Effector CD4-positive, alpha-beta T cell (primary cell): ENCODE measurements around the gene SAP30BP.

Source experiments
- DNase-seq: peaks from one replicate; pipeline ENCODE4 v3.0.0-alpha.2; 2020

SAP30BP gene

DNA sequence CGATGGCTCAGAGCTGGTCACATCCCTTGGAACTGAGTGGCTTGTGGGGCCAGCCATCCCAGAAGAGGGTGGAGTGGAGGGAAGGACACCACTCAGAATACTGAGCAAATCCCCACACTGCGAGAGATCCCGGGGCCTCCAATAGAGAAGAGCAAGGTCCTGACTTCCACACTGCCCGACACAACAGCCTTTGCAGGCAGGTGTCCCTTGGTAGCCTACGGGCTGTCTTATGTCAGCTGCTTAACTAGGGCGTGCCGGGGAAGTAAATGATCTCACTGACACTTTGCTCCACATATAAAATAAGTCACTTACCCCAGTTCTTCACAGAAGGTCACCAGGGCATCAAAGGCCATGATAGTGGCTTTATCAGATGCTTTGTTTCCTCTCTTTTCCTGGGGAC lies 16.3 kb upstream of the SAP30BP start:
- no peak for DNase-seq

DNA sequence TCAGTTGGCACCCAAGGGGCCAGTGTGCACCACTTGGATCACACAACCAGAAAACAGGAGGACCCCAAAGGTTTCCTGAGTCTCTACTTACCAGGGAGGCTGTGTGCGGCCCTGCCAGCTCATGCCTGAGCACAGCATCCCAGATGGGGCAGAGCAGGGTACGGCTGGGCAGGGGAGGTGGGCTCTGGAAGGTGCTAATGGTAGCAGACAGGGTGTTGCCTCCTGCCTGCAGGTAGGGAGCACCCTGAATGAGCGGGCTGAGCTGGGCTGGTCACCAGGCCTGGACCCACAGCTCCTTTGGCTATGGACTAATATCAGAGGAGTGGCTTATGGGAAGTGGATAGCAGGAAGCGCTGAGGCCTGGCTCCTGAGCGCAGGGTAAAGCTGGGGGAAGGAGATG lies 14.8 kb upstream of the SAP30BP start:
- no peak for DNase-seq

GRCh38 chr17:75652934-75653549 lies 14.1 kb upstream of the SAP30BP start:
- DNase-seq, result no peak

DNA sequence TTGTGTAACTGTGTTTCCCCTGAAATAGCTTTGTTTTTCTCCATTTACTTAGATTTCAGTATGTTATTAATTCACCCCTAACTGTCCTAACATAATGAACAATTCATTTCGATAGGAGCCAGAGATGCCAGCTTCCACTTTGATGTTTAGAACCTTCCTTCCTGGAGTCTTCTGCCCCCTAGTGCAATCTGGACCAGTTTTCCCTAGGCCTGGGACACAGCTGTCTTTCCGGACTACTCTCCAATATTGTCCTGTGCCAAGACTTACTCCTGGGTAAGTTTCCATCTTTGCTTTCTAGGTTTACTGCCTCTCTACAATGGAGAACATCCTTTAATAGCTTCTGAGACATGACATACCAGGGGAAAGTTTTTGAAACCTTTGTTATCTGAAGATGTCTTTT lies 13.0 kb upstream of the SAP30BP start:
- DNase-seq, result no peak

DNA sequence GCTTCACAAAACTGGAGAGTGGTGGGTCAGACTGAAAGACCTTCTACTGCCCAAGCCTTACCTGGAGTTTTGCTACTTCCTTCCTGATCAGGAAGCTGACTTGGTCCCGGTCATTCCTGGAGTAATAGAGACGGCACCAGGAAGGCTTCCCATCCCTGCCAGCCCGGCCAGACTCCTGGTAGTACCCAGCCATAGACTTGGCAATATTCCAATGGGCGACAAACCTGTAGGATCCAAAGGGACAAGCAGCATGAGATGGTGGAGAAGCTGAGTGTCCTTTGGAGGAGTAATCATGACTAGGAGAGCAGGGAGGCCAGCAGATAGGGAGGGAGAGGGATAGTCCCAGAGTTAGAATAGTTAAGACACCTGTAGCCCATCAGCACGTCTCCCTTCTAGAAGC lies 8.9 kb upstream of the SAP30BP start:
- DNase-seq, result no peak

GRCh38 chr17:75661531-75661930 lies 5.6 kb upstream of the SAP30BP start:
- DNase-seq, result no peak

GRCh38 chr17:75662511-75662910 lies 4.6 kb upstream of the SAP30BP start:
- DNase-seq, result no peak

GRCh38 chr17:75664099-75664549 lies 3.0 kb upstream of the SAP30BP start:
- no peak for DNase-seq

DNA sequence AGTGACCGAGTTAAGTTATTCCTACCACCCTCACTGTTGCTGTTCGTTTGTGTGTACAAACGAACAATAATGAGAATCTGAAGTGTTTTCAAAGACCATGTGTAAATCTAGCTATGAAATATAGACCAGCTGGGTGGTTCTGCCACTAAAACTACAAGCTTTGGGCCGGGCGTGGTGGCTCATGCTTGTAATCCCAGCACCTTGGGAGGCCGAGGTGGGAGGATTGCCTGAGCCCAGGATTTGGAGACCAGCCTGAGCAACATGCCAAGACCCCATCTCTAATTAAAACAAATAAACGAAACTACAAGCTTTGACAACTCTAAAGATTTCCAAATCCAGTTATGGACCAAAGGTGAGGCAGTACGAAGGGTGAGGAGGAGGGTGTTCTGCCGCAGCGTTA lies 1.2 kb upstream of the SAP30BP start:
- no peak for DNase-seq

DNA sequence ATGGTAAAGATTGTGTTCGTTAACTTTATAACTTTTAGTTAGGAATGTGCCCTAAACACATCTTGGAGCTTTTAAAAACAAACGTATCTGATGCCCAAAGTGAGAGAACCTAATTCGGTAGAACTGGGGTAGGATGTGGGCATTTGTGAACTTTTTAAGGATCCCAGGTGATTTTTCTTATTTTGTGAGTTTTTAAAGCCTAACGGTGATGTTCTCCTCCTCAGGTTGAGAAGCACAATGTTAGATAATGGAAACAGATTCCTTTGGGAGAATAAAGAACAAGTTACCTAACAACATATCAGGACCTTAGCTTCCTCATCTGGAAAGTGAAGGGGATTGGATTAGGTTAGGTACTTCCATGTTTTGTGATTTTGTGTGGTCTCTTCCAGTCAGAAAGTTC lies 687 bp downstream of the SAP30BP start:
- no peak for DNase-seq

DNA sequence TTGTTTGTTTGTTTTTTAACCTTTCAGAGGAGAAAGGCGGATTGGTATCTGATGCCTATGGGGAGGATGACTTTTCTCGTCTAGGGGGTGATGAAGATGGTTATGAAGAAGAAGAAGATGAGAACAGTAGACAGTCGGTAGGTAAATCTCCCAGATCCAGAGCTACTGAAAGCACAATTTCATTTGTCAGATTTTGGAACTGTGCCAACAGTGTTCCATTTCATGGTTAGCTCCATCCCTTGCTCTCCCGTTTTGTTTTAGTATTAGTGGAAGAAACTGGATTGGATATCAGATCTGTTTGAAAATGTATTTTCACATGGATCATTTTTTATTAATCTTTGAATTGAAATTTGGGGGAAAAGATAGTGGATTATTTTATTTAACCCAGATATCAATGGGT lies 1.4 kb downstream of the SAP30BP start:
- no peak for DNase-seq

- DNase-seq, result no peak
Observed at GRCh38 chr17:75670868-75671267, 3.7 kb downstream of the SAP30BP start.

DNA sequence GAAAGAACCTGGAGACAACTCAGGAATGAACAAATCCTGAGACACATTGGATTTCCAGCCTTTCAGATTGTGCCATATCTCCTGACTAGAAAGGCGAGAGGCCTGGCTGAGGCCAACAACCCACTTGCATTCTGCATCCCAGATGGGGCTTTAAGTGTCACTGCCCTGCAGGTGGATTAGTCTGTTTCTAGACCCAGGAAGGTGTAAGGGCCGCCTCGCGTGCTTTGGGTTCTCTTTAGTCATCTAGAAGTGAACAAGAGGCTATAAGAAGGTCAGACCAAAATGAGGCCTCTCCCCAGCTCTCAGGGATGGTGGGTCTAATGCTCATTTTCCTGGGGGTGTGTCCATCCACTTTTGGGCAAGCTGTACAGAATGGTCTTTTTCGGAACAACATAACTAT lies 4.9 kb downstream of the SAP30BP start:
- no peak for DNase-seq

DNA sequence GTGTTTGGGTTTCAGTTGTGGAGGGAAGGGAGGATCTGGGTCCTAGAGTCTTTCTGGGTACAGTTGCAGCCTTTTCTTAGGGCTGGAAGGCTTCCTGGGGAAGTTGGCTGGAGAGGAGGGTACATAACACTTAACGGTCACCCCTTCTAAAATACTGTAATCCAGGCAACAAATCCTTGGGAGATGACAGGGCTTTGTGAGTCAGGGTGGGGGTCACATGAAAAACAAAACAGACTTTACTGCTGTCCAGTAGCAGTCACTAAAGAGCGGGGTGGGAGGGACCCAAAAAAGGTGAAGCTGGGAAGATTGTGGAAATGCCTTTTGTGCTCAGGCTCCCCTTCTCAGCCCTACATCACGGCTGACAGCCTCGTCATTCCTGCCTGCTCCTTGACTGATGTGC lies 6.3 kb downstream of the SAP30BP start:
- DNase-seq, result no peak

DNA sequence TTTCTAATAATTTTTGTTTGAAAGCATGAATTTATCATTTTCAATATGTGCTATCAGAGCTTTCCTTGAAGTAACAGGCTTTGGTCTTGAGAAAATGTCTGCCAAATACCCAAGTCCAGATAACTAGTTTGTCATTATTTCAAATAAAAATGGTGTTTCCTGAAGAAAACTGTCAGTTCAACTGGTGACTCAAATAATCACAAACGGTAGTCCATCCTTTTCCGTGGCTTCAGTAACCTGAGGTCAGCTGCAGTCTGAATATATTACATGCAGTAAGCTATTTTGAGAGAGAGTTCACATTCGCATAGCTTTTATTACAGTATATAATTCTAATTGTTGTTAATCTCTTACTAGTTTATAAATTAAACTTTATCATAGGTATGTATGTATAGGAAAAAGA lies 9.3 kb downstream of the SAP30BP start:
- DNase-seq, result no peak

- DNase-seq, result no peak
Observed at GRCh38 chr17:75679706-75680211, 12.6 kb downstream of the SAP30BP start.

DNA sequence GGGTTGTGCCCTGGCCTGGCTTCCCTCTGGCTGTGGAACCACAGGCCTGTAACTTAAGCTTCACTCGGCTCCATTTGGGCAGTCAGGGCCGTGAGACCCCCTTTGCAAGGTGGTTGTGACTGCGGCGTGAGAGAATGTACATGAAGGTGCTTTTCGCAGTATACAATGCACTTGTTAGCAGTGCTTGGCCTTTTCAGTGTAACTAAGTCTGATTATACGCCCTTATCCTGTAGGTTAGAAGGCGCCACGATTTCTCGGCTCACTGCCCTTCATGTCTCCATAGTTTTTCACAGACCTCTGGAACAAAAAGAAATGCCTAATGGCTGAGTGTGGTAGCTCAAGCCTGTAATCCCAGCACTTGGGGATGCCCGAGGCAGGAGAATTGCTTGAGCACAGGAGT lies 13.3 kb downstream of the SAP30BP start:
- DNase-seq, result no peak

DNA sequence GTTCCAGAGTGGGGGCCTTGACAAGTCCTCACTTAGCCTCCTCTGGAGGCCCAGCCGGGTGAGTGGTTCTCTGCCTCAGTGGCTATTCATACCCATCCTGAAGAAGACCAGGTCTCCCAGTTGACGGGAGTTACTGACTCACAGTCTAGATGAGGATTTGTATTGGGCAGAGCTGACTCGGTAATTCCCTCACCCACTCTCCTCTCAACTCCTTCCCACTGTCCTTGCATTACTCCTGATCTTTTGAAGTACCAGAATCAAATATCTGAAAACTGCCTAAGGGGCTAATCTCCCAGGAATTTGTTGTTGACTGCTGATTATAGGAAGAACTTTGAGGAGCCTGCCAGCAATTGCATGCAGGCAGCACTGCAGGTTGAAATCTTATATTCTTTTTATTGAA lies 14.2 kb downstream of the SAP30BP start:
- DNase-seq, result no peak

GRCh38 chr17:75683583-75683982 lies 16.4 kb downstream of the SAP30BP start:
- no peak for DNase-seq

DNA sequence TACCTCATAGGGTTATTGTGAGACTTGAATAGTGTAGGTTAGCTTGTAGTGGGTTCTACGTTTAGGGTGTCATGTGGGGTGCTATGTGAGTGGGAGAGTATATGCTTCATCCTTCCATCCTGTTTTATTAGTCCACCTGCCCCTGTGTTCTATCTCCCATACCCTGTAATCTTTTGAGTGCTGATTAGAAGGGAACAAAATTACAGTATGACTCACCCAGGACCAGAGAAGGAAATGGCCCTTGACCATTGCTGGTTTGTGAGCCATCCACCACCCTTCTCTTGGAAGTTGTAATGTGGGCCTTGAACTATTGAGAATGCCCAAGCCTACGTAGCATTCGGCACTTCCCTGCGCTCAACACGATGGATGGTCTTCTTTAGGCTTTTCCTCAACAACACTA lies 17.1 kb downstream of the SAP30BP start:
- DNase-seq, result no peak

GRCh38 chr17:75684924-75685323 lies 17.8 kb downstream of the SAP30BP start:
- no peak for DNase-seq

GRCh38 chr17:75685499-75685898 lies 18.4 kb downstream of the SAP30BP start:
- no peak for DNase-seq

DNA sequence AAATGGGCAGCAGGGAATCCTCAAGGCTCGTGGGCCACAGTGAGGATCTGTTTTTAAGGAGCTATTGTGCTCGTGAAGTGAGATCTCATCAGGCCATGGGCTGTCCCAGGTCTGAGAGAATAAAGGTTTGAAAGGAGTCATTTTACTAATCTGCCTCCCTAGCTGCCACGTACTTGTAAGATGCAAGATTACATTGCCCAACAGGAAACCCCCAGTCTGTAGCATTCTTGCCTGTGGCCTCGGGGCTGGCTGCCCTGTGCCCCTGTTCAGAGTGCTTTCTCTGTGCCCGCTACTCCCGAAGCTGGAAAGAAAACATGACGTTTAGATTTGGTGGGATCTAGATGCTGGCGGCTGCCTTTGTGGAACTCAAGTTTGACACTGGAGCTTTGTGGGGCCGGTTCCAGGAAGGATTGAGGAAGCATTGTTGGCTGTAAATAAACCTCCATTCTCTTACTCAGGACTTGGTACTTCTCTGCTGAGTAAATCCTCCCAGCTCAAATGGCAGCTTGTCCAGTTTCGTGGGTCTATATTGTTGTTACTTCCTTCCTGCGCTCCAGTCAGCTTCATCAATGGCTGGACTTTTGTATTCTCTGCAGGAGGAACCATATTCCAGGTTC lies 21.2 kb downstream of the SAP30BP start:
- DNase-seq, result no peak

DNA sequence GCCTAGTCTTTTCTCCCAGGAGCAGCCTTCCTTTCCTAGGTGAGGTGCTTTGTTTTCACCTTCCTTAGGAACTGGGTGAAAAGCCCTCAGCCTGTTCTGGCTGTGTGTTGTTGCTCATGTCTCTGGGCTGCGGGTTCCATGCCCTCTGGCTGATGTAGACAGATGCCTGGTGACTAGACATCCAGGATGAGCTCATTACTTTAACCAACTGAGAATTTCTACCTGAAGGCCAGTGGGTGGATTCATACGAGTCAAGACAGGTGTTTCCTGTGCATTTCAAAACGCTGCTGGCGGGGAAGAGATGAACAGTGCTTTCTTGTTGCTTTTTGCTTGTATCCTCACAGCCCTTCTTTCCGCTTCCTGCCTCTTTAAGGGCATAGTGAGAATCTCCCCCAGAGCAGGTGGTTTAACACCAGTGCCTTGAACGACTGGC lies 22.3 kb downstream of the SAP30BP start:
- DNase-seq, result peak; percentile 36

DNA sequence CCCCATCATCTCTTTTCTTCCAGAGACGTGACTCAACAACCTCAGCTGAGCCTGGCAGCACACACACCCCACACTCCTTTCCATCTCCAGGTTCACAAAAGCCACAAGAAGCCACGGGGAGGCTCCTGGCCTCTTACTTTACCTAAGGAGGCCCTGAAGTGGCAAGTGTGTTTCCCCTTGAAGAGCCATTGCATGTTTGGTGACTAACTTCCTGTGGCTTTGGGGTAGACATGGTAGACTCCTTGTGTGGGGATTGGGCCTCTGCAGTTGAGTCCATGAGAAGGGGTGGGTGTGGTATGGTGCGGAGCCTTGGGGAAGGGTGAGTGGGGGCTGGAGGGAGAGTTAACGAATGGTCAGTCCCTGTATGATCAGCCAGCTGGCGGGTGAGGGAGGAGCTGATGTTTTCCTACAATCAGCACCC lies 24.2 kb downstream of the SAP30BP start:
- no peak for DNase-seq
